Measurements from ENCODE around the gene DAND5.

GRCh38 chr19:13016245-13016627 lies 46.9 kb downstream of the DAND5 start:
- TF ChIP-seq, protein P1, sequence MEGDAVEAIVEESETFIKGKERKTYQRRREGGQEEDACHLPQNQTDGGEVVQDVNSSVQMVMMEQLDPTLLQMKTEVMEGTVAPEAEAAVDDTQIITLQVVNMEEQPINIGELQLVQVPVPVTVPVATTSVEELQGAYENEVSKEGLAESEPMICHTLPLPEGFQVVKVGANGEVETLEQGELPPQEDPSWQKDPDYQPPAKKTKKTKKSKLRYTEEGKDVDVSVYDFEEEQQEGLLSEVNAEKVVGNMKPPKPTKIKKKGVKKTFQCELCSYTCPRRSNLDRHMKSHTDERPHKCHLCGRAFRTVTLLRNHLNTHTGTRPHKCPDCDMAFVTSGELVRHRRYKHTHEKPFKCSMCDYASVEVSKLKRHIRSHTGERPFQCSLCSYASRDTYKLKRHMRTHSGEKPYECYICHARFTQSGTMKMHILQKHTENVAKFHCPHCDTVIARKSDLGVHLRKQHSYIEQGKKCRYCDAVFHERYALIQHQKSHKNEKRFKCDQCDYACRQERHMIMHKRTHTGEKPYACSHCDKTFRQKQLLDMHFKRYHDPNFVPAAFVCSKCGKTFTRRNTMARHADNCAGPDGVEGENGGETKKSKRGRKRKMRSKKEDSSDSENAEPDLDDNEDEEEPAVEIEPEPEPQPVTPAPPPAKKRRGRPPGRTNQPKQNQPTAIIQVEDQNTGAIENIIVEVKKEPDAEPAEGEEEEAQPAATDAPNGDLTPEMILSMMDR (IDR thresholded peaks at IDR 0.05; ENCODE audit: low read depth, low read length, poor library complexity, severe bottlenecking): no peak
- no peak for TF ChIP-seq EZH2phosphoT487 (IDR thresholded peaks at IDR 0.05; ENCODE audit: borderline replicate concordance, low read length)
